Fibroblast of skin of right biceps (primary cell): ENCODE measurements around the gene WNT7A.

ENCODE experiments used
- DNase-seq: peaks from one replicate; pipeline ENCODE4 v3.0.0-alpha.2; 2013

The WNT7A gene

DNA sequence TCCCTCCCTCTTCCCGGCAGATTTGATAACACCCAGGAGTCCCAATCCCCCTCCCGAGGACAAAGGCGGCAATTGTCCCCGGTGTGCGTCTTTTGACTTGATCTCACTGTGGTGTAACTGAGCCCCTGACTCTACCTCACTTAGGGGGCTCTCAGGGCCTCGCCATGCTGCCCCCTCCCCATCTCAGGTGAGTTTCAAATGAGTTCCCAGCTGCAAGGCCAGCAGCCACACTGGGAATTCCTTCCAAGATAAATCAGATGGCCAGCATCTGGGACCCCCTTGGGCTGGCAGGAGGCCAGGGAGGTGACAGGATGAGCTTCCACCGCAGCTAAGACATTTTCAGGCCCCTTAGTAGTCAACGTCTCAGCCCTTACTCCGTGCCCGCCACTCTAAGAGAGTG, 35.0 kb downstream of the WNT7A start:
- no peak for DNase-seq

DNA sequence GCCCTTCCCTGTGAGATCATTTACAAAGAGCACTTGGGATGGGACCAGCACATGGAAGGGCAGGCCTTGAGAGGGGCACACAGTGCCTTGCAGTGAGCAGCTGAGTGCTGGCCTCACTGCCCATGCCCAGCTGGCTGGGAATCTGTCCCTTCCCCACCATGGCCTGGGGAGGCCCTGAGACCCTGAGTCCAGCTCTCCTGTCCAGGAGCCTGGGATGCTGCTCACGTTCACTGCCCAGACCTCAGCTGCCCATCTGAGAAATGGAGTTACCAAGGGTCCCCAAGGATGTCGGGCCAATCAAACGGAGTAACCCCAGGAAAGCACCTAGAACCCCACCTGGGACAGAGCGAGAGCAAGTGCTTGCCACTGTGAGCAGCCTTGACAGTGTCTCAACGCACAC, 35.6 kb downstream of the WNT7A start:
- DNase-seq, result no peak

DNA sequence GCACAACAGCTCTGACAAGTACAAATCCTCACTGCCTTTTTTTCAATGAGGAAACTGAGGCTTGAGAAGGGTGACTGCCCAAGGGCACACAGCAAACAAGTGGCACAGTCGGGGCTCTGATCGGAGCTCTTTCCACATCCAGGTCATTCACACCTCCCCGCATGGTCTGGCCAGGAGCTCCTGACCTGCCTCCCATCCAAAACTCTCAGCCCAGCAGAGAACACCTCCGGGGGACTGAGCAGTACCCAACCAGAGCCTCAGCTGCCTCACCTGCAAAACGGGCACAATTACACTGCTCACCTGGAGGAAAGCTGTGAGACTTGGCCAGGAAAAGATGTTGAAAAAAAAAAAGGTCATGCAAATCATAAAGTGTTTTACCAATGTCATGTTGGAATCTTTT, 36.5 kb downstream of the WNT7A start:
- no peak for DNase-seq

DNA sequence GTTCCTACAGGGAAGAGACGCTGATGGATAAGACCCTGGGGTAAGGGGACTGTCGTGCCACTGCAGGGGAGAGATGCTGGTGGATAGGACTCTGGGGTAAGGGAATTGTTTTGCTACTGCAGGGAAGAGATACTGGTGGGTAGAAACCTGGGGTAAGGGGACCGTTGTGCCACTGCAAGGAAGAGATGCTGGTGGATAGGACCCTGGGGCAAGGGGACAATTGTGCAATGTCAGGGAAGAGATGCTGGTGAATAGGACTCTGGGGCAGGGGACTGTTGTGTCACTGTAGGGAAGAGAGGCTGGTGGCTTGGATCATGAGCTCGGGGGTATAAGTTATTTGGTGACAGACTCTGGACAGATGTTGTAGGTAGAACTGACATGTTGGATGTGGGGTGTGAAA, 37.6 kb downstream of the WNT7A start:
- no peak for DNase-seq

DNA sequence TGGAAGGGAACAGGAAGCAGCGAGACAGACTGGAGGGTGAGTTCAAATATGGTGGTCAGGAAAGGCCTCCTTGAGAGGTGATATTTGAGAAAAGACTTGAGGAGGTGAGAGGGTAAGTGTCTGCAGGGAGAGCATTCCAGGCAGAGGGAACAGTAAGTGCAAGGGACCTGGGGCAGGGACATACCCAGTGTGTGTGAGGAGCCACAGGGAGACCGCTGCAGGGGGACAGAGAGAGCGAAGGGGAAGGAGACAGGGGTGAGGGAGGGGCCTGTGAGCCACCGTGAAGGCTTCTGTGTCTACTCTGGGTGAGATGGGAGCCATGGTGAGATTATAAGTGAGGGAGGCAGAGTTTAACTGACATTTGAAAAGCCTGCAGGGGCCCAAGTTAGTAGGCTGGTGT, 38.0 kb downstream of the WNT7A start:
- no peak for DNase-seq

DNA sequence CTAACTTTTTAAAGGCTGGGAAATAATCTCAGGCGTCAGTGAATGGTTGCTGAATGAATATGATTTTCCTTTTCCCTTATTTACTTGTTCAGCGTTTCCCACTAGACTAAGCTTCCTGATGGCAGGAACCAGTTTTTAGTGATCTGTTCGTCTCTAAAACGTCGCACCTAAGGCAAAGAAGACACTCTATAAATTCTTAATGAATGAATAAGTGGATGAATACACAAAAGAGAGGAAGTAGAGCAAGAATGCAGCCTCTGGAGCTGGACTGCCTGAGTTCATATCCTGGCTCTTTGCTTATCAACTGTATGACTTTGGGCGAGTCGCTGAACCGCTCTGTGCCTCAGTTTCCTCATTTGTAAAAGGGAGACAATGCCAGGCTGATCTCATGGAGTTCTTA, 38.7 kb downstream of the WNT7A start:
- no peak for DNase-seq

DNA sequence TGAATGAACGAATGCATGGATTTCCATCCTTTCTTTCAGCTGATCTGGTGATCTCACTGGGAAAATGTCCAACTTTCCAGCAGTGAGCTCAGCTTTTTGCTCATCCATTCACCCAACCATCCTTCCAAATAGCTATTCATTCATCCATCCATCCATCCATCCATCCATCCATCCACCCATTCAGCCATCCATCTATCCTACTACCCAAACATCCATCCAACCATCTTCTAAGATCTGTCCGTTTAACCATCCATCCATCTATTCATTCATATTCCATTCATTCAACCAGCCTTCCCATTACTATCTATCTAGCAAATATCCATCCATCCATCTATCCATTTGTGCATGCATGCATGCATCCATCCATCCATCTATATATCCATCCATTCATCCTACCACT, 39.4 kb downstream of the WNT7A start:
- no peak for DNase-seq

DNA sequence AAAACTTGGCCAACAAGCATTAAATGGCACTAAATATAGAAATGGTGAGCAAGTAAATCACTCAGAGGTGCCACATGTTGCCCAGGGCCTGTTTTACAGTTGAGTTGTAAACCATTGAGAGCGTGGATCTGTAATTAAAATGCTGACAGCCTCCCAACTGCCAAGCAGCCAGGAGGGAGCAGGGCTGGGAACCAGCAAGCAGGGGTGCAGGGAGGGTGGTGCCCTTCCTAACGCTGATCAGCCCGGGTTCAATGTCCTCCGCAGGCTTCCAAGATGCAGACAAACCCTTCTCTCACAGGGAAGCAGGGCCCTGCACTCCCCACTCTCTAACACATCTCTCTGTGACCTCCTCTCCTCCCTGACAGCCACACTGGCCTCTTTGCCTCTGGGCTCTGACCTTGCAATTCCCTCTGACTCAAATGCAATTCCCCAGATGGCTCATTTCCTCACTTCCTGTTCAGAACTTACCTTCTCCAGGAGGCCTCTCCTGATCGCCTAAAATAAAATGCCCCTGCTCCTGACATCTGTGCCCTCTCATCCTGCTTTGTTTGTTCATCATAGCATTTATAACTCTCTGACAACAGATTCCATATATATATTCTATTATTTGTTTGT, 40.0 kb downstream of the WNT7A start:
- no peak for DNase-seq

DNA sequence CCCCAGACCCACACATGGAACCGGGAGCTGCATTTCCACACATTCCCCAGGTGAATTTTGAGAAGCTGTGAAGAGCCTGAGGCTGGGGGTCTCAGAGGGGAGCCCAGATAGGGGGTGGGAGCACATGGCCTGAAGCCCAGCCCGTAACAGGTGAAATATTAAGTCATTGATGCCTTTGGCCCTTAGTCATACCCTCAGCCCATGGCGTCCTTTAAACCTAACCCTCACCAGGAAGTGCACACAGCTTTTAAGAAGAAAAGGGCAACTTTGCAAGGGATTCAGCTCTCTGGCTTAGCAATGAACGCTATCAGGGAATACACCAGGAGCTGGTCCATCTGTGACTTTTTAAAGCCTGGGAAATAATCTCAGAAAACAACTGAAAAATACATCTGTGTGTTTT, 40.6 kb downstream of the WNT7A start:
- no peak for DNase-seq

DNA sequence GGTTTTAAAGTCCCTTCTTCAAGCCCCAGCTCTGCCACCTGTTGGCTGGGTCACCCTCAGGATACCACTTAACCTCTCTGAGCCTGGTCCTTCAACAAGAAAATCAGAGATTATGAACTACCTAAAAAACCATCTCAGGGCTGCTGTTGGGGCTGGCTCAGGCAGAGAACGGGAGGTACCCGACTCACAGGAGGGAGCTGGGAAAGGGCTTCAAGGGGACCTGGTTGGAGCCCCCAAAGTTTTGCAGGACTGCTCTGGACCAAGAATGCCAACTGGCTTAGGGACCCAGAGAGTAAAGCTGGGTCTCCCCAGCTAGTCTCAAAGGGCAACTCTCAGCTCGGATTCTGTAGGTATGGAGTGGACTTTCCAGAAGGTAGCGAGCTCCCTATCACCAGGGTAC, 41.5 kb downstream of the WNT7A start:
- no peak for DNase-seq

DNA sequence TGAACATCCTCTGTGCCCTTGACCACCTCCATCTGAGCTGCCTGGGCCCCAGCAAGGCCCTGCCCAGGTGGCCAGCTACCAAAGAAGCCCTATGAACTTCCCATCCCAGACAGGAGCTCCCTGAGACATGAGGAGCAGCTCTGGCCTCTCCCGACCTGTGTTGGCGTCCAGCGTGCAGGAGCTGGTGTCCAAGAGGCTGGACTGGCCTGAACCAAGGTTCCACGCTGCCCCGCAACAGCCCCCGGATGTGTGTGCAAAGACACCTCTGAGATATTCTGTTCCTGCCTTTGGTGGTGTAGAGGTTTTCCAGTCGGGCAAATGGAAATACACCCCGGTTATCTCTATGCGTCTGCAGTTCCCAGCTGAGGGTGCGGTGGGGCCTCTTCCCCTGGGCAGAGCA, 42.1 kb downstream of the WNT7A start:
- DNase-seq, result no peak

DNA sequence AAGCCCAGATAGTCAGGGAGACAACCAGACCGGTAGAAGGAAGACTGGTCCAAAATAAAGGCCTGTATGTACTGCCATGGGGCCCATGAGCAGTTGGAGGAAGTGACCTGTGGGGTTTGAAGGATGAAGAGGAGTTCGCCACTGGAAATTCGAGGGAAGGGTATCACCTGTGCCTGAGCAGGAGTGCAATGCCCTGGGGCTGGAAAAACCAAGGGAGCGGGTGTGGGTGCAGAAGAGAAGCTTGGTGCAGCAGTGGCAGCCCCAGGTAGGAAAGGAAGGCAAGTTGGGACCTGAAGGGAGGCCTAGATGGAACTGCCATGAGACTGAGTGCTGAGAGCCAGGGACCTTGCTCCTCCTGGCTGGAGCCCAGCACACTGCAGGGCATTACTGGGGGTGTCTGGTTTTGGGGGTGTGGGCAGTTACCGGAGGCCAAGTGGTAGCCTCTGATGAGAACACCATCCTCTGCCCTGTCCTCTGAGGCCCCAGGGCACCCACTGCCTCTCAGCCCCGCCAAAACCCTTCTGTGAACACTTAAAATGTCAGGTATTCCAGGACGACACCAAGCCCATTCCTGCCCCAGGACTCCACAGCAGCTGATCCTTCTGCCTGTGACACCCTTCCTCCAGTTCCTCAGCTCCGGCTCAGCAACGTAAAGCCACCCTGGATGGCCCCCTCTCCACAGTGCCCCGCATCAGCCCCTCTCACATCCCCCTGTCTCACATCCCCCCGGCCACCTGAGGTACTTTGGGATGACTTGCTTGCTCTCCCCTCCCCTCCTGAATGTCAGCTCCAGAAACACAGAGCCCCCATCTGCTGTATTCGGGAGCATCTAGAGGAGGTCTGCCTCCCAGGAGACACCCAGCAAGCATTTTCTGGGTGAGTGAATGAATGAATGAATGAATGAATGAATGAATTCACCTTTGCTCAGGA, 42.9 kb downstream of the WNT7A start:
- no peak for DNase-seq

DNA sequence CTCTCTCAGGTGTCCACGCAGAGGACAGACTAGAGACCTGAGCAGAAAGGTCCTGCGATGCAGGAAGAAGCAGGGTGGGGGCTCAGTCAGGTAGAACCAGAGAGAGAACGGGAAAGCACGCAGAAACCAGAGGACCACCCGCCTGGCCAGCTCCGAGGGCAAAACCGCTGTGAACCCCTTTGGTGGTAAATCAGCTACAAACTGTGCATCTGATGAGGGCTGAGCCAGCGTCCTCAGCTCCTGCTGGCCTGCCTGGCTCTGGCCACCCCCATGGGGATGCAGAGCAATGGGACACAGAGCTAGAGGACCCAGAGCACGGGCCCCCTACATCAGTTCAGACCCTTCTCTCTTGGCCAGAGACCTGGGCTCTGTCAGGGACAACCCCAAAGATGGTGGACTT, 44.6 kb downstream of the WNT7A start:
- DNase-seq, result no peak

DNA sequence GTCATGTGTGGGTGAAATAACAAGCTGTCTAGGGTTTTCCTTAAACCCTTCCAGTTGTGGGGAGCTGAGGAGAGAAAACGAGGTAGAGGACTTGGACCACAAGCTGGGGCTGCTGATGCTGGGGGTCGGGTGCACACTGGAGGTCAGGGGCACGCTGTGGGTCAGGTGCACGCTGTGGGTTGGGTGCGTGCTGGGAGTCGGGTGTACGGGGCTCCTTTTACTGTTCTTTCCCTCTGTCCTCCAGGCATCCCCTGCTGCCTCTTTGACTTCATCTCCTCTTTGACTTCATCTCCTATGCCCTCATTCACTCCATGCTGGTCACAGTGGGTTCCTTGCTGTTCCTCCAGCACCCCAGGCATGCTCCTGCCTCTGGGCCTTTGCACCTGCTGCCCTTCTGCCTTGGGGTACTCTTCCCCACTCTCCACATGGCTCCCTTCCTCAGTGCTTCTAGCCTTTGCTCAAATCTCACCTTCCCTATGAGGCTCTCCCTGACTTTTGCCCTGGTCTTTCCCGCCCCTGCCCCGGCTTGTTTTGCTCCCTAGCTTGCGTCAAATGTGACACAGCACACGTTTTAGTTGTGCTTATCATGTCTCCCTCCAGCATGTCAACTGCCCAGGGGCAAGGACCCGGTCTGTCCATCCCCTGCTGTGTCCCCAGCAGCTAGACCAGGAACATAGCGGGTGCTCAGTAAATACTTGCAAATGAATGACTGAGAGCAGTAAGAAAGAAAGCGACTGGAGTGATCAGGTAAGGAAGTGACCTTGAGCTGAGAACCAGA, 45.4 kb downstream of the WNT7A start:
- no peak for DNase-seq

DNA sequence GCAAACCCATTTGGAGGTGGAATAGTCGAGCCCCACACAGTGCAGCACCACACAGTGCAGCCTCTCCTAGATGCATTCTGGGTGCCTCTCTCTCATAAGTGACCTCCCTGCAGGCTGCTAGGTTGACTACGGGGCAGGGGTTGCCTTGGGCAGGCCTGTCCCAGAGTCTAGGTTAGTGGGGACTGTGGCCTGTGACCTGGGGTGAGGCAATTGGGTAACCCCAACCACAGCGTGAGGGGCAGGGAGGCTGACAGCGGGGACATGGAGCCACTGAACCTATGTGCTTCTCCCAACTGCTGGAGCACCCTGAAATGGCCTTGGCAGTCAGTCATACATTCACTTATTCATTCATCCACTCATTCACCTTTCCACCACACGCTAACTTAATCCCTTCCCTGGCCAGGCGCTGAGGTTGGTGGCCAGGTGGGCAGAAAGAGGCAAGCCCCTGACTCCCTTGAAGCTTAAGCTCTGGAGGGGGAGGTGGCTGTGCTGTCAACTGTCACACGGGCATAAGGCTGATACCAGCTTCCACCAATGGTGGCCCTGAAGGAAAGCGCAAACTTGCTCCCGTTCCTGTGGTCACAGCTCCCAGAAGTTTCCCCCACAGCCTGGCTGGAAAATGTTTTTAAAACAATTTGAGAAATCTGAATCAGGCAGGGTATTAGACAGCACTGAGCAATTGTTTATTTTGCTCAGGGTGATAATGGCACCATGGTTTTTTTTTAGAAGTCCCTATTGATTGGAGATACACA, 46.2 kb downstream of the WNT7A start:
- no peak for DNase-seq

DNA sequence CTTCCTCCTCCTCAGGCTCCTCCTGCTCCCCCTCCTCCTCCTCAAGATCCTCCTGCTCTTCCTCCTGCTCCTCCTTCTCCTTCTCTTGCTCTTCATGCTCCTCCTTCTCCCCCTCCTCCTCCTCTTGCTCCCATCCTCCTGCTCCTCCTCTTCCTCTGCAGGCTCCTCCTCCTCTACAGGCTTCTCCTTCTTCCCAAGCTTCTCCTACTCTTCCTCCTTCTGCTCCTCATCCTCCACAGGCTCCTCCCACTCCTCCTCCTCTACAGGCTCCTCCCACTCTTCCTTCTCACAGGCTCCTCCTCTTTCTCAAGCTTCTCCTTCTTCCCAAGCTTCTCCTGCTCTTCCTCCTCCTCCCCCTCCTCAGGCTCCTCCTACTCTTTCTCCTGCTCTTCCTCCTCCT, 47.7 kb downstream of the WNT7A start:
- no peak for DNase-seq

DNA sequence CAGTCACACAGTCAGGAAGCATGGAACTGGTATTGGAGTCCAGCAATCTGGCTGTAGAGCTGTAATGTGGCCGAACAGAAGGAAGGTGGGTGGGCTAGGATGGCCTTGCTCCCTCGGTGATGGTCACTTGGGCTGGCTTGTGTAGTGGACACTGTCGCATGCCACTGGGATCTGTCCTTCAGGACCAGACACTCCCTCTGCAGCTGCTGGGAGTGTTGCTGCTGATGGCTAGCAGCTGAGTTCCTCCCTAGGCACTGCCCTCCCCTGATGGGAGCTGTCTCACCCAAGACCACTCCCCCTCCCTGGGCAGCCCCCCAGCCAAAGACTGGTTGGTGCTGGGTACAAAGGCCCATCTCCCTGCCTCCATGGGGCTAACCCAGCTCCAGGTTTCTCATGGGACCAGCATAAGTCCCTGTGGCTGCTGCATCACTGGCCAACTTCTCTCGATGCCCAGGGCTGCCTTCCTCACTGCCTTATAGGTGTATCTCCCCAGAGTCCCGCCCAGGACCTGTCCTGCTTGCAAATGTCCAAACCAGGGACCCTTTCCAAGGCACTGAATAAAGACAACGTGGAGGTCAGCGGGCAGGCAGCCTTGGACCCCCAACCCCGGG, 48.4 kb downstream of the WNT7A start:
- no peak for DNase-seq

DNA sequence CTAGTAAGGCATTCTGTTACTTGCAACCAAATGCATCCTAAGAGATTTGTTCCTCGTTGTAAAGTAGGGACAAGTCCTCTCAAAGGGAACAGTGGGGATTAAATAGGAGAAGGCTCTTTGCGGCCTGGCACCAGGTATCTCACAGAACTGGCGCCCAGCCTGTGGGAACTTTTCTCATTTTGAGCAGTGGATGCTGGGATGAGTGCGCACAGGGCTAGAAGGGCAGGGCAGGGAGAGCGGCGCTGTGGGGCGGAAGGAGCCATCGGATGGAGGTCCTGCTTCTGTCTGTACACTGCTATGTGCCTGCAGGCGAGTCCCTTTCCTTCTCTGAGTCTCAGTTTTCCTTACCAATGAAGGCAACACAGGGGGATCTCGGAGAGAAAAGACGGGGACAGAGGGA, 50.6 kb downstream of the WNT7A start:
- no peak for DNase-seq

DNA sequence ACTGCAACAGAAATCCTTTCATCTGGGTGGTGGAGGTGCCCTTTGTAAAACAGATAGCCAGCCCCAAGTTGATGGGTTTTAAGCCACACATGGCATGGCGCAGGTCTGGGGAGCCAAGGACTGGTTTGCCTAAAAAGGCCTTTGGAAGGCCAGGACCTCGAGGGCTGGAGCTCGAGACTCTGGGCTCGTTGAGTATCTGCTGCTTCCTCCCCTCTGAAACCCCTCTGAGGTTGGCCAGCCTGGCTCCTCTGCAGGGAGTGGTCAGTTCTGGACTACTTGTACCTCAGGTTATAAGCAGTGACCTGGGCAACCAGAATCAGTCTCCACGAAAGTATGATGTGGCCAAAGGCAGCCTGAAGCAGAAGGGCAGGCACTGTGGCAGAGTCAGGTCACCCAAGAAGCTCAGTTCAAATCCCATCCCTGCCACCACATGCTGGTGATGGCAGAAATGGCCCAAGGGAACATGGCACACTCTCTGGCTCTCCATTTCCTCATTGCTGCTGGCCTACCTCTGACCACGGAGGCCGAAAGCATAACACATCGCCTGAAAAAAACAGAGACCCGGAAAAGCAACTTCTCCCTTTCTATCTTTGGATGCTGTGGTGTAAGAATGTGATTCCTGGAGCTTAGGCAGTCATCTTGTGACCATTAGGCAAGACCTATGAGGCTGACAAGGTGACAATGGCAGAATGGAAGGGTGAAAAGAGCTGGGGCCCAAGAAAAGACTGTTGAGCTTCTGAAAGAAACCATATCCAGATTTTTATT, 51.2 kb downstream of the WNT7A start:
- no peak for DNase-seq

DNA sequence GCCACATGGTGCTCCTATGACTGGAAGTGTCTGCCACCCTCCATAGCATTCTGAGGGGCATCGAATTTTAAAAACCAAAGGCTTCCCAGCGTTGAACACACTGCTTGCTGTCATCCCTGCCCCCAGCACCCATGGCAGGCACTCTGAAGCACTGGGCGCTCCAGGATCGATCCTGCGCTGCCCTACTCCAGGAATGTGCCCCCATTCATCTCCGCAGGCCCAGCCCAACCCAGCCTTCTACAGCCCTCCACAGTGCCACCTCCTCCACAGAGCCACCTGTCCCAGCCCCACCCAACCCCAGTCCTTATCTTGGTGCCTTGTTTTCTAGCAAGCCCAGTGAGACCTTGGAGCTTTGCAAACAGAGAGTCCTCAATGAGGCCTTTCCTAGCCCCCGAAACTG, 52.2 kb downstream of the WNT7A start:
- DNase-seq, result no peak

DNA sequence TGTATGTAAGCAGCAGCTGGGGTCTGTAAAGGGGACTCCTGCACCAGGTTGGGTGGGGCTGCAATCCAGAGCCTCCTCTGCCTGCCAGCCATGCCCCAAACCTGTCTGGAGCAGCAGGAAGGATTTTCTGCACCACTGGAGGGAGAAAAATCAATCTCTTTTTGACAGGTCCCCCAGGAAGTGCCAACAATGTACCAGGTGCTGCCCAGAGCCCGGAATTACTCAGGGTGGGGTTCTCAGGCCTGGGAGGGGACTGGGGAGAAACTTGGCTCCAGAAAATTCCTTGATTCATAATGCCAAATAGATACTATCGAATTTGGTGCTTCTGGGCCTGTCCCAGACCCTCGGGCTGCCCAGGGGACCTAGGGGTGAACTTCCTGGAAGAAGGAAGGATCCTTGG, 52.6 kb downstream of the WNT7A start:
- DNase-seq, result no peak

DNA sequence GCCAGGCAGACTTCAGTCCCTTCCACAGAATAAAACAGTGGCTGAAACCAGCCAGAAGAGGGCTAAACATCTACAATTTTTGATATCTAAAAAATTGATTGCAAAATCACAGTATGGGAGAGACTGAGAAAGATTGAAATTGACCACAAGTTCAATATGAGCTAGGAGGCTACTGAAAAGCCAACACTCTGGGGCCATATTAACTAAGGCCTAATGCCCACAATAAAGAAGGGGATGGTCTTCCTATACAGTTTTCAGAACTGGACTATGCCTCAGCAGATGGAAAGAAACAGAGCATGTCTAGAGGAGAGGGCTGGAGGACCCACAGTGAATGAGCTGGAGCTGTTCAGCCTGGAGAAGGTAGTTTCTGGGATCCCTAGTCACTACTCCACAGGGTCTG, 53.2 kb downstream of the WNT7A start:
- no peak for DNase-seq
